Caco-2 (cell line): Measurements from ENCODE around the gene PAM16. TPM values are rescaled to one million over a fixed set of nuclear protein-coding genes. Genes with fewer than 3 reads are reported as not detected.

Experiments used
- BruUV-seq: library from RNA; stranded (reverse); fragments of 400-500 nt; replicated peaks from 2 replicates; lab custom pipeline; 2021; lab: Mats Ljungman, UMichigan
- CTCF ChIA-PET: fragments of 300-600 bp; sonication (Branson Sonifier 250); formaldehyde crosslinking; loops from one replicate; lab custom pipeline; 2022; ENCODE audit warnings: antibody characterized with exemption; lab: Charles Lee
- POLR2A ChIA-PET: fragments of 300-600 bp; sonication (Branson Sonifier 250); formaldehyde crosslinking; loops from one replicate; lab custom pipeline; 2022; ENCODE audit warnings: antibody characterized with exemption; lab: Charles Lee
- DNase-seq, 2 experiments: peaks; one replicate each; pipeline versions ENCODE4 v3.0.0 to v3.0.0-alpha.2; 2020 to 2022
- H3K27me3 ChIP-seq: replicated peaks from 2 replicates; pipeline ENCODE4 v1.6.0; 2011; ENCODE audit warnings: low read length; ENCODE audit not compliant: control insufficient read depth, insufficient read depth
- H3K36me3 ChIP-seq: 2 replicates; pipeline ENCODE4 v1.5.1; 2011; ENCODE audit warnings: low read length; ENCODE audit not compliant: control insufficient read depth, insufficient read depth
- H3K4me1 ChIP-seq: fragments of 250-450 bp; sonication (Bioruptor Pico); 2 replicates; pipeline ENCODE4 v1.5.1; 2020; ENCODE audit warnings: mild to moderate bottlenecking
- H3K4me3 ChIP-seq: 2 replicates; pipeline ENCODE4 v1.5.1; 2011; ENCODE audit warnings: low read depth, mild to moderate bottlenecking, control low read depth, low read length
- H3K9me3 ChIP-seq: fragments of 250-450 bp; sonication (Bioruptor Pico); 2 replicates; pipeline ENCODE4 v1.5.1; 2020; ENCODE audit warnings: mild to moderate bottlenecking, moderate library complexity
- H3K27ac Mint-ChIP-seq: one replicate; pipeline ENCODE4 v1.8.0; 2022; ENCODE audit warnings: mixed read lengths; ENCODE audit not compliant: unreplicated experiment
- H3K27me3 Mint-ChIP-seq: one replicate; pipeline ENCODE4 v1.8.0; 2022; ENCODE audit warnings: mixed read lengths; ENCODE audit not compliant: insufficient read depth, unreplicated experiment
- H3K36me3 Mint-ChIP-seq: one replicate; pipeline ENCODE4 v1.8.0; 2022; ENCODE audit warnings: mild to moderate bottlenecking, mixed read lengths; ENCODE audit not compliant: insufficient read depth, unreplicated experiment
- H3K4me1 Mint-ChIP-seq: one replicate; pipeline ENCODE4 v1.8.0; 2022; ENCODE audit warnings: low read depth, mixed read lengths; ENCODE audit not compliant: unreplicated experiment
- H3K4me3 Mint-ChIP-seq: one replicate; pipeline ENCODE4 v1.8.0; 2022; ENCODE audit warnings: mild to moderate bottlenecking, moderate library complexity, mixed read lengths; ENCODE audit not compliant: unreplicated experiment
- H3K9me3 Mint-ChIP-seq: one replicate; pipeline ENCODE4 v1.8.0; 2022; ENCODE audit warnings: mixed read lengths; ENCODE audit not compliant: unreplicated experiment
- intact Hi-C: fragments of 100-400 bp; cut with micrococcal nuclease; formaldehyde crosslinking; loops from one replicate; pipeline ENCODE4 v1.10.0; 2022; ENCODE audit not compliant: unreplicated experiment
- total RNA-seq: library from RNA; stranded (reverse); gene quantifications from 2 replicates; pipeline ENCODE4 v1.2.3, GENCODE V29; 2022
- TF ChIP-seq, protein P1 (sequence below), 2 experiments: fragments of 200-600 bp in 1 of 2; IDR thresholded peaks; 1 replicate in 1 of 2; 2 replicates in 1 of 2; pipeline versions ENCODE4 v1.5.1 to v1.8.0; 2011 to 2022; ENCODE audit warnings: antibody characterized with exemption in 1 of 2, control low read depth in 1 of 2, inconsistent platforms in 1 of 2, low read depth in 1 of 2, low read length in 1 of 2, mild to moderate bottlenecking in 1 of 2, moderate library complexity in 1 of 2; ENCODE audit not compliant: insufficient read depth in 1 of 2, severe bottlenecking in 1 of 2, unreplicated experiment in 1 of 2

PAM16 gene
- total RNA-seq, 1 experiment from 2014 or later: 74.1 TPM

DNA sequence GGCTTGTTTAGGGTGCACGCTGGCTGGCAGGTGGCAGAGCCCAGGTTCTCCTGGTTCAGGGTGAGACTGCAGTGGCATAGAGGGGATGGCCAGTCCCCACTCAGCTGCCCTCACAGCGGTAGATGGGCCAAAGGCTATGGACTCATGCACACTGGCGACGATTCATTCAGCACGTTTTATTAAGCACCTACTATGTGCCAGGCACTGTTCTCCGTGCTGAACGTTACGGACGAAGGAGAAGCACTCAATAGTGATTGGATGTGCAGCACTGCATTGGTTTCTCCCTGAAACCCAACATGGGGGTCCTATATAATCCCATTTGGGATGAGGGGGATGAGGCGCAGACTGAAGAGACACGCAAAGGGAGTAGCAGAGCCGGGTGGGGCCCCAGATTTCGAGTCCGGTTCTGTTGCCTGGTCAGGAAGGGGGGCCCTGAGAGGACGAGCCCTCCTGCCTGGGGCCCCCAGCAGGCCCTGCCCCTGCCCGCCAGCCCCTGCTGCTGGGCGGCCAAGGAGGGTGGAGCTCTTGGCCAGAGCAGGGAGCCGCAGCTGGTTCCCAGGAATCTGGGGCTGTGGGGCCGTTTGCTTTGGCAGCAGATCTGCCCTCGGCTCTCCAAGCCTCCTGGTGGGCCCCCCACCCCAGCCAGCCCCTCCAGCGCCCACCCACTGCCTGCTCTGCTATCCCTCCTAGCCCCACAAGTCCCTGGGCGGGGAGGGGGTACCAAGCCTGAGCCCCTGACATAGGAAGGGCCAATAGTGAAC lies 26.4 kb downstream of the PAM16 start:
- TF ChIP-seq, protein P1, sequence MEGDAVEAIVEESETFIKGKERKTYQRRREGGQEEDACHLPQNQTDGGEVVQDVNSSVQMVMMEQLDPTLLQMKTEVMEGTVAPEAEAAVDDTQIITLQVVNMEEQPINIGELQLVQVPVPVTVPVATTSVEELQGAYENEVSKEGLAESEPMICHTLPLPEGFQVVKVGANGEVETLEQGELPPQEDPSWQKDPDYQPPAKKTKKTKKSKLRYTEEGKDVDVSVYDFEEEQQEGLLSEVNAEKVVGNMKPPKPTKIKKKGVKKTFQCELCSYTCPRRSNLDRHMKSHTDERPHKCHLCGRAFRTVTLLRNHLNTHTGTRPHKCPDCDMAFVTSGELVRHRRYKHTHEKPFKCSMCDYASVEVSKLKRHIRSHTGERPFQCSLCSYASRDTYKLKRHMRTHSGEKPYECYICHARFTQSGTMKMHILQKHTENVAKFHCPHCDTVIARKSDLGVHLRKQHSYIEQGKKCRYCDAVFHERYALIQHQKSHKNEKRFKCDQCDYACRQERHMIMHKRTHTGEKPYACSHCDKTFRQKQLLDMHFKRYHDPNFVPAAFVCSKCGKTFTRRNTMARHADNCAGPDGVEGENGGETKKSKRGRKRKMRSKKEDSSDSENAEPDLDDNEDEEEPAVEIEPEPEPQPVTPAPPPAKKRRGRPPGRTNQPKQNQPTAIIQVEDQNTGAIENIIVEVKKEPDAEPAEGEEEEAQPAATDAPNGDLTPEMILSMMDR (IDR thresholded peaks at IDR 0.05; ENCODE audit: insufficient read depth in 1 of 2, low read depth in 1 of 2, low read length in 1 of 2, severe bottlenecking in 1 of 2, unreplicated experiment in 1 of 2): no peak
- no TSS peak for BruUV-seq
- Histone ChIP-seq H3K27me3 (no peaks in the 10 kb centered on the region), H3K4me3 (no peak overlapping the region), H3K4me1 (no peaks in the 10 kb centered on the region), H3K9me3 (no peaks in the 10 kb centered on the region), H3K36me3 (no peaks in the 10 kb centered on the region; the same call in 1 of the 2 replicates)
- peaks cover 5% of the 10 kb centered on the region for H3K36me3 Mint-ChIP-seq
- H3K4me3 Mint-ChIP-seq: no peak overlapping the region
- intact Hi-C loops: no loop called here
- no peaks in the 10 kb centered on the region for H3K9me3 Mint-ChIP-seq
- POLR2A ChIA-PET: no interaction called here
- no peak for DNase-seq
- CTCF ChIA-PET: interaction anchor here (1.6 kb wide), 1 partner anchor 124 kb away, joined by 4 read pairs; no protein-coding TSS in a partner anchor
- H3K27me3 Mint-ChIP-seq: no peaks in the 10 kb centered on the region
- H3K4me1 Mint-ChIP-seq: no peaks in the 10 kb centered on the region
- H3K27ac Mint-ChIP-seq: no peak overlapping the region

DNA sequence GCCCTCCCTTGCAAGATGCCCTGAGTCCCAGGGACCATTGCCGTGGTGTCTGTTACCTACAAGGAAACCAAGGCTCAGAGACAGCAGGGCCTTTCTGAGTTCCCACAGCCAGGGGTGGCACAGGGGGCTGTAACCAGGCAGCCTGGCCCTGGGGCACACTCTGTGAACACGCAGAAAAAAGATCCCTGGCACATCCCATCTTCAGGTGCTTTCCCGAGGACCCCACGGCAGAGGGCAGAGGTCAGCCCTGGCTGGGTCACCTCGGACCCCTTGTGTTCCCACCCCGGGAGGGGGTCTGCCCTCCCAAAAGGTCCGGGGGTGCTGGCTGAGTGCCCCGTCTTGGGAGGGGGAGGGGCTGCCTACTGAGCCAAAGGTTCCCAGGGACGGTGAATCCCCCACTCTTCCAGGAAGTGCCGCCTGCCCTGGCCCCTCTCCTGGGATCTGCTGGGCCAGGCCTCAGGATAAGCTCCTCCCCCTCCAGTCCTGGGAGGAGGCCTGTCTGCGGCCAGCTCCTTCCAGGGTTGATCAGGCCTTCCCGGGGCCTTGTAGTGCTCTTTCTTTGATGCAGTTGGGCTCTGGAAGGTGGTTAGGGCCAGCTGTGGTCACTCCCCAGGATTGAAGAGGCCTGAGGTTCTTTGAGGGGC lies 27.2 kb downstream of the PAM16 start:
- Mint-ChIP-seq H3K36me3 (peaks cover 5% of the 10 kb centered on the region), H3K27ac (no peak overlapping the region), H3K4me3 (no peak overlapping the region), H3K9me3 (no peaks in the 10 kb centered on the region), H3K27me3 (no peaks in the 10 kb centered on the region), H3K4me1 (no peaks in the 10 kb centered on the region)
- Histone ChIP-seq H3K9me3 (no peaks in the 10 kb centered on the region), H3K36me3 (no peaks in the 10 kb centered on the region; the same call in 1 of the 2 replicates), H3K4me1 (peaks cover 6% of the 10 kb centered on the region), H3K4me3 (no peak overlapping the region), H3K27me3 (no peaks in the 10 kb centered on the region)
- no TSS peak for BruUV-seq
- ChIA-PET CTCF (interaction anchor here (1.6 kb wide), 1 partner anchor 124 kb away, joined by 4 read pairs; no protein-coding TSS in a partner anchor), POLR2A (no interaction called here)
- TF ChIP-seq, protein P1 (IDR thresholded peaks at IDR 0.05; ENCODE audit: insufficient read depth in 1 of 2, low read depth in 1 of 2, low read length in 1 of 2, severe bottlenecking in 1 of 2, unreplicated experiment in 1 of 2): no peak
- no peak for DNase-seq
- intact Hi-C loops: no loop called here

DNA sequence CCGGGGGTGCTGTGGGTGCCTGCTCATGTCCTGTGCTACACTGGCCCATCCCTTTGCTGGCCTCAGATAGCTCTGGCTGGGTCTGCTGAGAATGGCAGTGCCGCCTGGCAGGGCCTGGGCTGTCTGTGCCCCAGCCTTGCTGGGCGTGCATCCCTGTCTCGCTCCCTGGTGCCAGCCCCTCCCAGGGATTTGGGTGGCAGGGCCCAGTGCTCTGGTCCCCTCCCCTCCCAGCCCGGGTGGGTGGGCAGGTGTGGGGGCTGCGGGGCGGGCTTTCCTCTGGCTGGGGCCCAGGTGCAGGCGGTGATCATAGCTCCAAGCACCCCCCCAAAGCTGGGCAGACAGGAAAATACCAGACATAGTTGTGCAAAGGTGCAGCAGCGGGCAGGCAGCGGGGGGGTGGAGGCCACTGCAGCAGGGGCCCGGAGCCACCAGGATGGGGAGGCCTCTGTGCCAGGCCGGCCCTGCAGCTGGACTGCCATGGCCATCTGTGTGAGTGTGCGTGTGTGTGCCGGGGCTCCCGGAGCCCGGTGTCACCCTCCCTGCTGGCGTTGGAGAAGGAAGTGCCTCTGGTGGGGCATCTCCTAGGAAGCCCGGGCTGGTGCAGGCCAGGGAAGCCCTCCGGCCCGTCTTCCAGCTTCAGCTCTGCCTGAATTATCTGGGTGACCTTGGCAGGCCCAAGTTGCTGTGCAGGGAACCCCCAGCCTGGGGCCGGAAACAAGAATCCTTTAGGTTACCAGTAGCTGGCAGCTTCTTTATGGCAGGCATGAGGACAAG lies 27.9 kb downstream of the PAM16 start:
- peaks cover 13% of the 10 kb centered on the region for H3K4me1 ChIP-seq
- ChIA-PET CTCF (interaction anchor here (1.6 kb wide), 1 partner anchor 123 kb away, joined by 4 read pairs; no protein-coding TSS in a partner anchor), POLR2A (no interaction called here)
- no peaks in the 10 kb centered on the region for H3K9me3 ChIP-seq
- BruUV-seq: no TSS peak
- no peak for DNase-seq
- H3K36me3 ChIP-seq: no peaks in the 10 kb centered on the region; the same call in 1 of the 2 replicates
- Mint-ChIP-seq H3K36me3 (peaks cover 5% of the 10 kb centered on the region), H3K9me3 (no peaks in the 10 kb centered on the region), H3K4me1 (no peaks in the 10 kb centered on the region), H3K4me3 (no peak overlapping the region), H3K27ac (no peak overlapping the region), H3K27me3 (no peaks in the 10 kb centered on the region)
- no peaks in the 10 kb centered on the region for H3K27me3 ChIP-seq
- intact Hi-C loops: no loop called here
- TF ChIP-seq, protein P1 (IDR thresholded peaks at IDR 0.05; ENCODE audit: insufficient read depth in 1 of 2, low read depth in 1 of 2, low read length in 1 of 2, severe bottlenecking in 1 of 2, unreplicated experiment in 1 of 2): no peak
- H3K4me3 ChIP-seq: no peak overlapping the region
